Breast epithelium (tissue), 3 donors: ENCODE results near the gene LMNTD2.

Source experiments
- CTCF ChIP-seq, 3 donors: fragments of 450-650 bp; IDR thresholded peaks; one replicate each; pipeline ENCODE4 v1.5.1; 2016 to 2017; ENCODE audit warnings: antibody characterized with exemption in 3 of 3, mild to moderate bottlenecking in 3 of 3, moderate library complexity in 3 of 3
- POLR2A ChIP-seq: fragments of 450-650 bp; IDR thresholded peaks from one replicate; pipeline ENCODE4 v1.6.1; 2016; ENCODE audit warnings: antibody characterized with exemption, mild to moderate bottlenecking, moderate library complexity

DNA sequence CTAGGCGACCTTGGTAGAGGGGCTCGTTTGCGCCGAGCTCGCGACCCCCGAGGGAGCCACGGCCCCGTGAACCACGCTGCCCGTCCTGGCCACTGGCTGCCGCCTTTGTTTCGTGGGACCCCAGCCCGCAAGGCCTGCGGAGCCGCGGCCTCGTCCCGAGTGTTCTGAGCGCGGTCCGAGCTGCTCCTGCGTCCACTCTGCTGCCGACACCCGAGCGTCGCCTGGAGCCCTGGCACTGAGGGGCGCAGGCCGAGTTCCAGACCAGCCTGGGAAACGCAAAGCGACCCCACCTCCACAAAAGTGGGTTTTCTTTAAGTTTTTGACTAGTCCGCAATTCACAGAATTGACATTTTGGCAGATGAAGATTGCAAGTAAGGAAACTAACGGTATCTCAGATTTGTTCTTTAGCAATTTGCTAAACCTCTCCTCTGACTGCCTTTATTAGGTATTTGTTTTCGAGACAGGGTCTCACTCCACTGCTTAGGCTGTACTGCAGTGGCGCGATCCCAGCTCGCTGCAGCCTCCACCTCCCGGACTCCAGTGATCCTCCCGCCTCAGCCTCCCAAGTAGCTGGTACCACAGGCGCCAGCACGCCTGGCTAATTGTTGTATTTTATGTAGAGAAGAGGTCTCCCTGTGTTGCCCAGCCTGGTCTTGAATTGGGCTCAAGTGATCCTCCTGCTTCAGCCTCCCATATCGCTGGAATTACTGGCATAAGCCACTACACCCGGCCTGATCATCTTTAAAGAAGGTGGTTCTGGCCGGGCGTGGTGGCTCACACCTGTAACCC lies 52.6 kb downstream of the LMNTD2 start:
- TF ChIP-seq POLR2A (no peak), CTCF (IDR thresholded peaks at IDR 0.05) (no peak)
